H1 (cell line): ENCODE results near the gene SPATA32. TPM values are rescaled to one million over a fixed set of nuclear protein-coding genes. Genes with fewer than 3 reads are reported as not detected.

ENCODE experiments used
- CTCF ChIA-PET: fragments of 300-600 bp; sonication (Branson Sonifier 250); formaldehyde crosslinking; loops from one replicate; lab custom pipeline; 2021; ENCODE audit not compliant: partially characterized antibody; lab: Charles Lee
- POLR2A ChIA-PET: fragments of 300-600 bp; sonication (Branson Sonifier 250); formaldehyde crosslinking; loops from one replicate; lab custom pipeline; 2021; ENCODE audit warnings: inconsistent platforms; ENCODE audit not compliant: partially characterized antibody; lab: Charles Lee
- DNase-seq, 2 experiments: peaks; one replicate each; pipeline versions ENCODE4 v3.0.0 to v3.0.0-alpha.2; 2010 to 2022; ENCODE audit warnings: low spot score in 2 of 2, low read depth in 1 of 2, mixed read lengths in 1 of 2
- FAIRE-seq: peaks from 2 replicates; lab custom pipeline; 2011; peaks lifted over from hg19 to GRCh38; lab: Jason Lieb, UNC
- H2AFZ ChIP-seq: 2 replicates; pipeline ENCODE4 v1.8.1; 2012; ENCODE audit warnings: low read length, inconsistent platforms
- H2AK5ac ChIP-seq: 2 replicates; pipeline ENCODE4 v1.6.1; 2013; ENCODE audit warnings: low read depth, low read length
- H2BK120ac ChIP-seq: replicated peaks from 2 replicates; pipeline ENCODE3; 2013; ENCODE audit warnings: low read depth, low read length, inconsistent platforms
- H2BK12ac ChIP-seq: 2 replicates; pipeline ENCODE4 v1.6.1; 2013; ENCODE audit warnings: low read depth, low read length
- H2BK15ac ChIP-seq: 2 replicates; pipeline ENCODE4 v1.6.1; 2013; ENCODE audit warnings: low read length
- H2BK20ac ChIP-seq: 2 replicates; pipeline ENCODE4 v1.6.1; 2013; ENCODE audit warnings: low read length
- H2BK5ac ChIP-seq: 2 replicates; pipeline ENCODE4 v1.6.1; 2013; ENCODE audit warnings: low read depth, low read length
- H3K14ac ChIP-seq: 2 replicates; pipeline ENCODE4 v1.6.1; 2013; ENCODE audit warnings: inconsistent platforms; ENCODE audit not compliant: insufficient read length
- H3K18ac ChIP-seq: 2 replicates; pipeline ENCODE4 v1.6.1; 2013; ENCODE audit warnings: low read length; ENCODE audit errors: extremely low read depth
- H3K23ac ChIP-seq: 2 replicates; pipeline ENCODE4 v1.6.1; 2013; ENCODE audit warnings: inconsistent platforms; ENCODE audit not compliant: insufficient read length
- H3K23me2 ChIP-seq: 2 replicates; pipeline ENCODE4 v1.6.1; 2013; ENCODE audit warnings: low read depth, low read length
- H3K27ac ChIP-seq: 2 replicates; pipeline ENCODE4 v1.6.1; 2011; ENCODE audit warnings: low read depth, low read length, inconsistent platforms
- H3K27me3 ChIP-seq, 4 experiments: replicated peaks in 1 of 4; 1 replicate in 1 of 4; 2 replicates in 3 of 4; pipeline versions ENCODE4 v1.6.1 to v1.8.1; 2011 to 2013; ENCODE audit warnings: low read length in 3 of 4, mild to moderate bottlenecking in 3 of 4, inconsistent platforms in 2 of 4, mixed read lengths in 2 of 4, moderate library complexity in 1 of 4; ENCODE audit not compliant: control insufficient read depth in 3 of 4, insufficient read depth in 3 of 4; ENCODE audit errors: extremely low read depth in 1 of 4
- H3K36me3 ChIP-seq, 4 experiments: 2 replicates each; pipeline versions ENCODE4 v1.6.1 to v1.8.1; 2011 to 2013; ENCODE audit warnings: mild to moderate bottlenecking in 4 of 4, low read length in 3 of 4, moderate library complexity in 2 of 4, control low read depth in 1 of 4, inconsistent platforms in 1 of 4; ENCODE audit not compliant: insufficient read depth in 4 of 4, control insufficient read depth in 2 of 4
- H3K4ac ChIP-seq: replicated peaks from 2 replicates; pipeline ENCODE3; 2013; ENCODE audit warnings: low read length, low read depth, mixed read lengths, inconsistent platforms; ENCODE audit not compliant: insufficient read length
- H3K4me1 ChIP-seq, 4 experiments: replicated peaks in 1 of 4; 1 replicate in 1 of 4; 2 replicates in 3 of 4; pipeline versions ENCODE4 v1.6.1 to v1.8.1; 2011 to 2013; ENCODE audit warnings: low read length in 3 of 4, inconsistent platforms in 2 of 4, mixed read lengths in 1 of 4; ENCODE audit not compliant: insufficient read depth in 4 of 4, control insufficient read depth in 3 of 4
- H3K4me2 ChIP-seq, 2 experiments: 2 replicates each; pipeline versions ENCODE4 v1.6.1 to v1.8.1; 2011 to 2013; ENCODE audit warnings: low read depth in 2 of 2, low read length in 2 of 2, control low read depth in 1 of 2, inconsistent platforms in 1 of 2, mild to moderate bottlenecking in 1 of 2; ENCODE audit not compliant: insufficient read depth in 1 of 2
- H3K4me3 ChIP-seq, 4 experiments: fragments of 200-600, 300-600 bp in 1 of 4; sonication (generic), shearing (Covaris generic), sonication (Bioruptor Twin) in 1 of 4; 2 replicates each; pipeline versions ENCODE4 v1.5.1 to v1.8.1; 2011 to 2016; ENCODE audit warnings: low read length in 4 of 4, low read depth in 3 of 4, control low read depth in 2 of 4, inconsistent platforms in 2 of 4, mild to moderate bottlenecking in 2 of 4, mixed read lengths in 1 of 4, moderate library complexity in 1 of 4; ENCODE audit not compliant: insufficient read depth in 2 of 4; ENCODE audit errors: extremely low read depth in 1 of 4
- H3K56ac ChIP-seq: replicated peaks from 2 replicates; pipeline ENCODE3; 2013; ENCODE audit warnings: low read depth, mild to moderate bottlenecking, mixed read lengths, low read length, inconsistent platforms; ENCODE audit not compliant: insufficient read length
- H3K79me1 ChIP-seq: 2 replicates; pipeline ENCODE4 v1.6.1; 2013; ENCODE audit warnings: low read depth, low read length, control low read depth
- H3K79me2 ChIP-seq, 2 experiments: 2 replicates each; pipeline versions ENCODE4 v1.6.1 to v1.8.1; 2012 to 2013; ENCODE audit warnings: low read length in 2 of 2, mild to moderate bottlenecking in 2 of 2, inconsistent platforms in 1 of 2; ENCODE audit not compliant: insufficient read depth in 2 of 2, control insufficient read depth in 1 of 2
- H3K9ac ChIP-seq, 4 experiments: replicated peaks in 1 of 4; 1 replicate in 1 of 4; 2 replicates in 3 of 4; pipeline versions ENCODE4 v1.6.1 to v1.8.1; 2011 to 2013; ENCODE audit warnings: low read depth in 3 of 4, low read length in 3 of 4, control low read depth in 2 of 4, mild to moderate bottlenecking in 2 of 4, moderate library complexity in 2 of 4, inconsistent platforms in 1 of 4; ENCODE audit errors: extremely low read depth in 1 of 4
- H3K9me3 ChIP-seq, 2 experiments: 2 replicates each; pipeline versions ENCODE4 v1.6.1 to v1.8.1; 2012 to 2013; ENCODE audit warnings: mild to moderate bottlenecking in 2 of 2, moderate library complexity in 2 of 2, control low read depth in 1 of 2, inconsistent platforms in 1 of 2, low read depth in 1 of 2, low read length in 1 of 2, mixed read lengths in 1 of 2; ENCODE audit not compliant: insufficient read depth in 2 of 2
- H4K20me1 ChIP-seq, 2 experiments: replicated peaks in 1 of 2; 2 replicates each; pipeline versions ENCODE3 to v1.8.1; 2011 to 2013; ENCODE audit warnings: inconsistent platforms in 2 of 2, low read length in 2 of 2, mild to moderate bottlenecking in 1 of 2; ENCODE audit not compliant: insufficient read depth in 2 of 2, control insufficient read depth in 1 of 2
- H4K5ac ChIP-seq: 2 replicates; pipeline ENCODE4 v1.6.1; 2013; ENCODE audit warnings: low read length, low read depth, mixed read lengths, inconsistent platforms; ENCODE audit not compliant: insufficient read length
- H4K8ac ChIP-seq: 2 replicates; pipeline ENCODE4 v1.8.0; 2013; ENCODE audit warnings: mild to moderate bottlenecking, moderate library complexity, low read length, inconsistent platforms; ENCODE audit not compliant: insufficient read depth; ENCODE audit errors: extremely low read depth
- H4K91ac ChIP-seq: replicated peaks from 2 replicates; pipeline ENCODE3; 2013; ENCODE audit warnings: low read length, mixed read lengths, inconsistent platforms; ENCODE audit not compliant: insufficient read length
- CHD2 ChIP-seq: IDR thresholded peaks from 2 replicates; pipeline ENCODE4 v1.6.1; 2012; ENCODE audit warnings: low read length, improper control_type of control experiment
- CREB1 ChIP-seq: IDR thresholded peaks from 2 replicates; pipeline ENCODE4 v1.6.1; 2012; ENCODE audit warnings: inconsistent platforms
- EGR1 ChIP-seq: IDR thresholded peaks from 2 replicates; pipeline ENCODE4 v1.6.1; 2011; ENCODE audit warnings: low read depth, low read length, borderline replicate concordance
- FOSL1 ChIP-seq: IDR thresholded peaks from 2 replicates; pipeline ENCODE4 v1.6.1; 2011; ENCODE audit warnings: mild to moderate bottlenecking, low read depth, low read length, moderate library complexity; ENCODE audit not compliant: insufficient read depth
- GABPA ChIP-seq: IDR thresholded peaks from 2 replicates; pipeline ENCODE4 v1.6.1; 2011; ENCODE audit warnings: mild to moderate bottlenecking, low read length, moderate library complexity, borderline replicate concordance; ENCODE audit not compliant: insufficient read depth
- HDAC6 ChIP-seq: IDR thresholded peaks from one replicate; pipeline ENCODE4 v1.7.1; 2012; ENCODE audit warnings: low read depth, mild to moderate bottlenecking, inconsistent platforms, low read length, moderate library complexity
- KDM1A ChIP-seq: fragments of 200-600, 300-600 bp; sonication (generic); IDR thresholded peaks from 2 replicates; pipeline ENCODE4 v1.7.1; 2016; ENCODE audit warnings: mild to moderate bottlenecking, low read length, borderline replicate concordance
- POU5F1 ChIP-seq: IDR thresholded peaks from 2 replicates; pipeline ENCODE4 v1.6.1; 2011; ENCODE audit warnings: low read depth, mild to moderate bottlenecking, low read length, moderate library complexity
- RAD21 ChIP-seq, 2 experiments: IDR thresholded peaks in 1 of 2; conservative IDR thresholded peaks in 1 of 2; 2 replicates each; pipeline ENCODE4 v1.6.1; 2011; ENCODE audit warnings: low read depth in 2 of 2, low read length in 2 of 2, improper control_type of control experiment in 1 of 2, inconsistent platforms in 1 of 2, mild to moderate bottlenecking in 1 of 2, moderate library complexity in 1 of 2
- SIX5 ChIP-seq: IDR thresholded peaks from 2 replicates; pipeline ENCODE4 v1.6.1; 2011; ENCODE audit warnings: mild to moderate bottlenecking, low read depth, low read length
- SP1 ChIP-seq: IDR thresholded peaks from 2 replicates; pipeline ENCODE4 v1.6.1; 2011; ENCODE audit warnings: low read depth, low read length
- SP4 ChIP-seq: IDR thresholded peaks from 2 replicates; pipeline ENCODE4 v1.6.1; 2012; ENCODE audit warnings: low read length, inconsistent platforms
- SRF ChIP-seq: IDR thresholded peaks from 2 replicates; pipeline ENCODE4 v1.6.1; 2011; ENCODE audit warnings: mild to moderate bottlenecking, low read depth, low read length, moderate library complexity
- YY1 ChIP-seq: IDR thresholded peaks from 2 replicates; pipeline ENCODE4 v1.6.1; 2011; ENCODE audit warnings: low read depth, mild to moderate bottlenecking, low read length
- WGBS, 2 experiments: shearing (Covaris generic) in 1 of 2; methylation state at CpG; one replicate each; pipeline versions ENCODE4 v1.1.6 to v1.1.7; 2013 to 2015; ENCODE audit warnings: low lambda C conversion rate in 2 of 2, mixed read lengths in 2 of 2, inconsistent platforms in 1 of 2, low coverage in 1 of 2, missing lambda C conversion rate in 1 of 2; ENCODE audit not compliant: insufficient replicate concordance in 2 of 2, insufficient coverage in 1 of 2, insufficient read length in 1 of 2; ENCODE audit errors: extremely low coverage in 1 of 2, missing lambda C conversion rate in 1 of 2; 5-methylcytosine and 5-hydroxymethylcytosine counted together
- polyA plus RNA-seq, 7 experiments: library from polyadenylated mRNA; depleted of rRNA in 3 of 7; stranded (reverse) in 5 of 7; unstranded in 2 of 7; fragments of >200 nt in 5 of 7; fragments of 200-250 nt in 2 of 7; gene quantifications; 1 replicate in 5 of 7; 2 replicates in 1 of 7; 4 replicates in 1 of 7; pipeline versions ENCODE4 v1.2.1 to v1.2.3, GENCODE V29; 2011 to 2013; ENCODE audit warnings: missing spikeins in 2 of 7, mixed read lengths in 2 of 7
- total RNA-seq: library from RNA; stranded (reverse); fragmentation: NEBNext Ultra II Directional; extraction: Animal tissue kit (Norgen Biotek cat#: 25700); gene quantifications from 2 replicates; pipeline ENCODE4 v1.2.1, GENCODE V29; 2021
- TF ChIP-seq, protein P1 (sequence below): IDR thresholded peaks from 2 replicates; pipeline ENCODE4 v1.6.1; 2012; ENCODE audit warnings: inconsistent platforms

Gene SPATA32
- total and polyA plus RNA-seq, 2 of the 8 experiments (the other 6 are each of a cell fraction or from before 2014, with no cell fraction given): 0.24 TPM; not detected in 1

DNA sequence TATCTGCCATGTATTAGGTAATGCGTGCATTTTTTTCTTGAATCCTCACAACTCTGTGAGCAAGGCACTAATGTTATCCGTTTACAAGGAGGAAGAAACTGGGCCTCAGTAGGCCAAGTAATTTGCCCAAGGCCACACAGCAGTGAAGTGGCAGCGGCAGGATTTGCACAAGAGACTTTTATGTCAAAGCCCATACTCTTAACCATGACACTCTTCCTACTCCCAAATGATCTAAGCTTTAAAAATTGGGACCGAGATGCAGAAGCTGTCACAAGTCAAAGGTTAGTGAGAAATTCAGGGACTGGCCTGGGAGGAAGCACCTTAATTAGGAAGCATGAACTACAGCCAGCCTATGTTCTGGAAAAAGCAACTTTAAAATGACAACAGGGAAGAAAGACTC is 44.2 kb upstream of the SPATA32 start:
- no peak overlapping the region for H2BK20ac ChIP-seq
- H2AFZ ChIP-seq: no peak overlapping the region
- no peak overlapping the region for H3K27ac ChIP-seq
- peaks cover 0 to 3% (median 0%) of the 10 kb centered on the region in 4 experiments; a peak in 3 of 7 replicates for H3K4me1 ChIP-seq
- H4K5ac ChIP-seq: no peak overlapping the region
- H4K20me1 ChIP-seq: peaks cover 0 to 1% of the 10 kb centered on the region in 2 experiments
- no peak overlapping the region for H3K18ac ChIP-seq
- no peak overlapping the region for H4K91ac ChIP-seq
- H3K4me2 ChIP-seq: no peak overlapping the region
- H3K23ac ChIP-seq: no peak overlapping the region
- ChIA-PET CTCF (interaction anchor here (0.7 to 5.3 kb wide), 15 partner anchors 8 to 85 kb away, joined by 3 to 23 read pairs (median 4); no protein-coding TSS in a partner anchor), POLR2A (interaction anchor here (1.3 kb wide), 1 partner anchor 158 kb away, joined by 3 read pairs; the partner anchor contains the start of gene HEXIM1)
- H3K27me3 ChIP-seq: no peaks in the 10 kb centered on the region; a peak in 1 of 7 replicates
- H3K9me3 ChIP-seq: no peaks in the 10 kb centered on the region
- H3K79me1 ChIP-seq: peaks cover 3% of the 10 kb centered on the region; the same call in 1 of the 2 replicates
- no peak overlapping the region for H2BK120ac ChIP-seq
- FAIRE-seq (no peak), DNase-seq (no peak)
- no peak overlapping the region for H2AK5ac ChIP-seq
- H3K23me2 ChIP-seq: no peaks in the 10 kb centered on the region
- H3K9ac ChIP-seq: no peak overlapping the region
- no peak overlapping the region for H2BK15ac ChIP-seq
- no peak overlapping the region for H3K14ac ChIP-seq
- no peak overlapping the region for H2BK12ac ChIP-seq
- WGBS, 2 experiments: 64% methylated on average over 4 of the region's 4 CpGs; no CpG with 5 or more reads in 1 of the 2 experiments
- no peak overlapping the region for H3K56ac ChIP-seq
- H2BK5ac ChIP-seq: no peak overlapping the region
- no peaks in the 10 kb centered on the region for H3K36me3 ChIP-seq
- H3K4ac ChIP-seq: no peak overlapping the region
- H3K79me2 ChIP-seq: peaks cover 3 to 28% of the 10 kb centered on the region in 2 experiments; a peak in 3 of 4 replicates
- H4K8ac ChIP-seq: no peak overlapping the region
- H3K4me3 ChIP-seq: no peak overlapping the region
- TF ChIP-seq SP4 (no peak), SRF (no peak), SP1 (no peak), HDAC6 (no peak), YY1 (no peak), SIX5 (no peak), POU5F1 (no peak), GABPA (no peak), CREB1 (no peak), CHD2 (no peak), RAD21 (IDR thresholded peaks at IDR 0.05 in 1 of 2, conservative IDR thresholded peaks at IDR 0.05 in 1 of 2; ENCODE audit: low read depth in 2 of 2, low read length in 2 of 2) (no peak), FOSL1 (no peak), KDM1A (no peak), EGR1 (no peak)
- TF ChIP-seq, protein P1, sequence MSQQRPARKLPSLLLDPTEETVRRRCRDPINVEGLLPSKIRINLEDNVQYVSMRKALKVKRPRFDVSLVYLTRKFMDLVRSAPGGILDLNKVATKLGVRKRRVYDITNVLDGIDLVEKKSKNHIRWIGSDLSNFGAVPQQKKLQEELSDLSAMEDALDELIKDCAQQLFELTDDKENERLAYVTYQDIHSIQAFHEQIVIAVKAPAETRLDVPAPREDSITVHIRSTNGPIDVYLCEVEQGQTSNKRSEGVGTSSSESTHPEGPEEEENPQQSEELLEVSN: no peak
